IMR-90 (cell line): ENCODE measurements around the gene DISC1. TPM values are rescaled to one million over a fixed set of nuclear protein-coding genes. Genes with fewer than 3 reads are reported as not detected.

Experiments
- ATAC-seq: fragments of 200-7000 bp; cut with Tn5 transposase; 2 replicates; pipeline ENCODE4 v1.9.1; 2020; ENCODE audit warnings: low read depth, mild to moderate bottlenecking, moderate library complexity
- BruUV-seq: library from RNA; stranded (reverse); fragments of 400-500 nt; replicated peaks from 2 replicates; lab custom pipeline; 2021; lab: Mats Ljungman, UMichigan
- CTCF ChIA-PET: fragments of 300-600 bp; formaldehyde crosslinking; extraction: SDS; loops from one replicate; lab custom pipeline; 2021; ENCODE audit warnings: antibody characterized with exemption; lab: Yijun Ruan, JAX
- POLR2A ChIA-PET: fragments of 300-600 bp; sonication (Branson Sonifier 250); formaldehyde crosslinking; loops from one replicate; lab custom pipeline; 2022; ENCODE audit warnings: antibody characterized with exemption; ENCODE audit not compliant: unreplicated experiment; lab: Charles Lee
- DNase-seq: peaks from one replicate; pipeline ENCODE4 v3.0.0; 2013
- H2AFZ ChIP-seq: replicated peaks from 2 replicates; pipeline ENCODE3; 2013; ENCODE audit warnings: low read length, mild to moderate bottlenecking; ENCODE audit not compliant: poor library complexity
- H2AK5ac ChIP-seq: 2 replicates; pipeline ENCODE4 v1.6.1; 2013; ENCODE audit warnings: low read depth, low read length, inconsistent platforms
- H2AK9ac ChIP-seq: replicated peaks from 2 replicates; pipeline ENCODE3; 2013; ENCODE audit warnings: mild to moderate bottlenecking, low read depth, low read length, moderate library complexity; ENCODE audit not compliant: poor library complexity
- H2BK120ac ChIP-seq: 2 replicates; pipeline ENCODE4 v1.6.1; 2013; ENCODE audit warnings: low read depth, low read length, inconsistent platforms
- H2BK15ac ChIP-seq: 3 replicates; pipeline ENCODE4 v1.6.1; 2013; ENCODE audit warnings: low read depth, low read length, inconsistent platforms
- H2BK20ac ChIP-seq: 2 replicates; pipeline ENCODE4 v1.6.1; 2013; ENCODE audit warnings: low read depth, mild to moderate bottlenecking, inconsistent platforms, low read length, moderate library complexity
- H2BK5ac ChIP-seq: 2 replicates; pipeline ENCODE4 v1.6.1; 2013; ENCODE audit warnings: mild to moderate bottlenecking, low read depth, low read length, inconsistent platforms; ENCODE audit not compliant: poor library complexity, severe bottlenecking
- H3K14ac ChIP-seq: replicated peaks from 2 replicates; pipeline ENCODE4 v1.6.1; 2013; ENCODE audit warnings: low read depth, low read length, inconsistent platforms
- H3K18ac ChIP-seq: 2 replicates; pipeline ENCODE4 v1.6.1; 2013; ENCODE audit warnings: low read depth, low read length, control low read depth
- H3K23ac ChIP-seq: 2 replicates; pipeline ENCODE4 v1.6.1; 2013; ENCODE audit warnings: low read depth, low read length, inconsistent platforms
- H3K27ac ChIP-seq: 2 replicates; pipeline ENCODE4 v1.5.1; 2013; ENCODE audit warnings: mild to moderate bottlenecking, control low read depth, low read length; ENCODE audit not compliant: insufficient read depth
- H3K27me3 ChIP-seq: 2 replicates; pipeline ENCODE4 v1.6.1; 2013; ENCODE audit warnings: low read length; ENCODE audit not compliant: control insufficient read depth, insufficient read depth
- H3K36me3 ChIP-seq: 2 replicates; pipeline ENCODE4 v1.6.1; 2013; ENCODE audit warnings: low read length, mixed read lengths; ENCODE audit not compliant: control insufficient read depth, insufficient read depth
- H3K4ac ChIP-seq: 2 replicates; pipeline ENCODE4 v1.6.1; 2013; ENCODE audit warnings: low read depth, low read length, inconsistent platforms
- H3K4me1 ChIP-seq: 2 replicates; pipeline ENCODE4 v1.6.1; 2013; ENCODE audit warnings: low read length, mixed read lengths; ENCODE audit not compliant: control insufficient read depth, insufficient read depth
- H3K4me2 ChIP-seq: 2 replicates; pipeline ENCODE4 v1.6.1; 2013; ENCODE audit warnings: low read depth, mild to moderate bottlenecking, control low read depth, low read length, moderate library complexity
- H3K4me3 ChIP-seq: 2 replicates; pipeline ENCODE4 v1.5.1; 2013; ENCODE audit warnings: low read depth, mild to moderate bottlenecking, control low read depth, low read length, moderate library complexity; ENCODE audit not compliant: insufficient read depth
- H3K56ac ChIP-seq: 2 replicates; pipeline ENCODE4 v1.6.1; 2013; ENCODE audit warnings: low read length, inconsistent platforms; ENCODE audit not compliant: insufficient read depth; ENCODE audit errors: extremely low read depth
- H3K79me1 ChIP-seq, 2 experiments: 2 replicates each; pipeline ENCODE4 v1.6.1; 2013; ENCODE audit warnings: low read length in 2 of 2, inconsistent platforms in 1 of 2, low read depth in 1 of 2
- H3K9ac ChIP-seq: 2 replicates; pipeline ENCODE4 v1.6.1; 2013; ENCODE audit warnings: low read depth, low read length, control low read depth
- H3K9me1 ChIP-seq: 2 replicates; pipeline ENCODE4 v1.6.1; 2013; ENCODE audit warnings: low read length, inconsistent platforms; ENCODE audit not compliant: insufficient read depth
- H3K9me3 ChIP-seq: 2 replicates; pipeline ENCODE4 v1.6.1; 2013; ENCODE audit warnings: low read length; ENCODE audit not compliant: control insufficient read depth, insufficient read depth
- H4K20me1 ChIP-seq: 2 replicates; pipeline ENCODE4 v1.6.1; 2013; ENCODE audit warnings: low read length, inconsistent platforms; ENCODE audit not compliant: insufficient read depth
- H4K5ac ChIP-seq: 2 replicates; pipeline ENCODE4 v1.6.1; 2013; ENCODE audit warnings: mild to moderate bottlenecking, low read depth, low read length, control low read depth
- H4K8ac ChIP-seq, 2 experiments: 2 replicates each; pipeline ENCODE4 v1.6.1; 2013; ENCODE audit warnings: low read depth in 2 of 2, low read length in 2 of 2, control low read depth in 1 of 2, inconsistent platforms in 1 of 2
- H4K91ac ChIP-seq: 2 replicates; pipeline ENCODE4 v1.6.1; 2013; ENCODE audit warnings: low read depth, low read length, inconsistent platforms; ENCODE audit not compliant: insufficient read depth
- BHLHE40 ChIP-seq: fragments of 150-350 bp; IDR thresholded peaks from 2 replicates; pipeline ENCODE4 v1.6.1; 2016; ENCODE audit warnings: mild to moderate bottlenecking, low read depth, low read length
- CHD1 ChIP-seq: IDR thresholded peaks from 2 replicates; pipeline ENCODE4 v1.6.1; 2012; ENCODE audit warnings: low read depth, low read length, improper control_type of control experiment
- FOS ChIP-seq: fragments of 150-350 bp; IDR thresholded peaks from 2 replicates; pipeline ENCODE4 v1.6.1; 2016; ENCODE audit warnings: low read depth, low read length
- MAZ ChIP-seq: IDR thresholded peaks from 2 replicates; pipeline ENCODE4 v1.6.1; 2012; ENCODE audit warnings: low read depth, mild to moderate bottlenecking, low read length, improper control_type of control experiment, moderate library complexity, borderline replicate concordance
- MXI1 ChIP-seq: IDR thresholded peaks from 2 replicates; pipeline ENCODE4 v1.6.1; 2012; ENCODE audit warnings: low read depth, mild to moderate bottlenecking, low read length, moderate library complexity, borderline replicate concordance
- RAD21 ChIP-seq: IDR thresholded peaks from 2 replicates; pipeline ENCODE4 v1.6.1; 2012; ENCODE audit warnings: low read length, improper control_type of control experiment
- RCOR1 ChIP-seq: IDR thresholded peaks from 2 replicates; pipeline ENCODE4 v1.6.1; 2012; ENCODE audit warnings: mild to moderate bottlenecking, low read length, improper control_type of control experiment; ENCODE audit not compliant: insufficient replicate concordance
- SMC3 ChIP-seq: fragments of 150-350 bp; IDR thresholded peaks from 2 replicates; pipeline ENCODE4 v1.6.1; 2016; ENCODE audit warnings: low read depth, mild to moderate bottlenecking, antibody characterized with exemption, low read length, moderate library complexity
- WGBS, 2 experiments: methylation state at CpG; one replicate each; pipeline versions ENCODE4 v1.1.5 to v1.1.7; 2013; ENCODE audit warnings: missing lambda C conversion rate in 2 of 2; ENCODE audit not compliant: insufficient read length in 1 of 2; ENCODE audit errors: extremely low coverage in 2 of 2; 5-methylcytosine and 5-hydroxymethylcytosine counted together
- dilution Hi-C: fragments of 300-500 bp; cut with HindIII; formaldehyde crosslinking; loops from one replicate; pipeline ENCODE4 v1.14.3; 2018; ENCODE audit warnings: low sequenced_read_pairs; ENCODE audit not compliant: unreplicated experiment
- in situ Hi-C: fragments of 300-500 bp; cut with MboI; formaldehyde crosslinking; loops from 3 replicates; pipeline ENCODE4 v1.14.3; 2019; ENCODE audit warnings: low sequenced_read_pairs, inconsistent platforms, mixed read lengths
- intact Hi-C: fragments of 100-400 bp; cut with micrococcal nuclease; formaldehyde crosslinking; loops from 2 replicates; pipeline ENCODE4 v1.10.0; 2022
- polyA plus RNA-seq, 3 experiments: library from polyadenylated mRNA; depleted of rRNA; stranded (reverse); fragments of >200 nt; gene quantifications; 2 replicates each; pipeline ENCODE4 v1.2.3, GENCODE V29; 2012; ENCODE audit warnings: low replicate concordance in 1 of 3
- total RNA-seq: library from RNA; depleted of rRNA; stranded (reverse); fragments of >200 nt; gene quantifications from 2 replicates; pipeline ENCODE4 v1.2.3, GENCODE V29; 2012
- TF ChIP-seq, protein P1 (sequence below): fragments of 150-350 bp; IDR thresholded peaks from 2 replicates; pipeline ENCODE4 v1.6.1; 2017; ENCODE audit warnings: mild to moderate bottlenecking, antibody characterized with exemption, low read length, low read depth
- TF ChIP-seq, protein P2 (sequence below): fragments of 150-350 bp; IDR thresholded peaks from 2 replicates; pipeline ENCODE4 v1.6.1; 2016; ENCODE audit warnings: low read depth, mild to moderate bottlenecking, low read length, moderate library complexity, borderline replicate concordance

DISC1 gene
- total and polyA plus RNA-seq, 2 of the 4 experiments (the other 2 are of a cell fraction), result 2.2 to 7.0 TPM

DNA sequence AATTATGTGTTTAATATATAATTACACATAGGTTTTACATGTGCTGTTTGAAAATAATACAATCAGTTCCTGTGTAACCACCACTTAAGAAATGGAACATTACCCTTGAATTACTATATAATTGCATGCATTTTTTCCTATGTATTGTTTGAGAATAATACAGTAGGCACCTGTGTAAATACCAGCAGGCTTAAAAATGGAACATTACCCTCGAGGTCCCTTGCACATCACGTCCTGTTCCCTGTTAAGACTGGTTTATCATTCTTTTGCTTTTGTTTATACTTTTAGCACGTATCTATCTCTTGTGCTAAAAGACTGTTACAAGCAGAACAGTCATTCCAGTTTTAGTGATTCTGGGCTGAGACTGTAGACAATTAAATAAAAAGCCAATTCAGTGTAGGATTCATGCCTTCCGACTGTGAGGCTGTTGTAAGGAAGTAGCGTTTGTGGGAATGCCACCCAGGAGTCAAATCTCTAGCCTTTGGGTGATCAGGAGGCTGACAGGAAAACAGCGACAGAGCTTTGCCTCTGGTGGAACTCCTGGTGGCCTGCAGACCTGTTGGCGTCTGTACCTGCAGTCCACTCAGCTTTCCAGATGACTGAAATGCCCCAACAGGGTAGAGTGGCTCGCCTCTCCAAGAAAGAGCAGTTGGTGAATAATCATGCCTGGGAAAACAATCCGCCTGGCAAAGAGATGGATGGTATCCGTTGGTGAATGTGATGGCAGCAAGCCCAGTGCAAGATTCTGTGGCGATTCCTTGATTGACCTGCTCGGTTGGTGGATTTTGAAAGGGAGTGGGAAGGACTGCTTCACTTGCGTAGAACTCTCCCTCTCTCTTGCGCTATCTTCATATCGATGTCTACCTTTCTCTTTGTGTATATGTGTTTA lies 58.0 kb downstream of the DISC1 start:
- H3K4me2 ChIP-seq, result peak overlapping the region; percentile 36
- no peak overlapping the region for H3K4me3 ChIP-seq
- H4K5ac ChIP-seq, result no peak overlapping the region; the same call in 1 of the 2 replicates
- H3K27ac ChIP-seq, result no peak overlapping the region; the same call in 1 of the 2 replicates
- 80% methylated on average over 1 of the region's 15 CpGs; no CpG with 5 or more reads in 1 of the 2 experiments for WGBS, 2 experiments
- H3K27me3 ChIP-seq, result no peaks in the 10 kb centered on the region
- H2AK9ac ChIP-seq, result no peak overlapping the region
- no peak overlapping the region; a peak in 1 of 4 replicates for H4K8ac ChIP-seq
- H2BK5ac ChIP-seq, result no peak overlapping the region
- H3K14ac ChIP-seq, result no peak overlapping the region
- peaks cover 0 to 7% of the 10 kb centered on the region in 2 experiments; a peak in 1 of 4 replicates for H3K79me1 ChIP-seq
- BruUV-seq, result no TSS peak
- peak overlapping the region; percentile 15; the same call in 1 of the 2 replicates for H3K18ac ChIP-seq
- H3K4ac ChIP-seq, result no peak overlapping the region; the same call in 1 of the 2 replicates
- H4K20me1 ChIP-seq, result no peaks in the 10 kb centered on the region
- in situ Hi-C loops (no loop called here), dilution Hi-C loops (no loop called here), intact Hi-C loops (no loop called here)
- H3K36me3 ChIP-seq, result no peaks in the 10 kb centered on the region
- ATAC-seq, result peak; percentile 42
- no peak overlapping the region for H3K23ac ChIP-seq
- H3K9me3 ChIP-seq, result peaks cover 2% of the 10 kb centered on the region; the same call in 1 of the 2 replicates
- peaks cover 6% of the 10 kb centered on the region; the same call in 1 of the 2 replicates for H3K4me1 ChIP-seq
- no peak overlapping the region for H2BK20ac ChIP-seq
- DNase-seq, result peak; percentile 22
- TF ChIP-seq FOS (no peak), MXI1 (no peak), RAD21 (no peak), BHLHE40 (no peak), RCOR1 (no peak), SMC3 (no peak), CHD1 (no peak), MAZ (no peak)
- TF ChIP-seq, protein P1, sequence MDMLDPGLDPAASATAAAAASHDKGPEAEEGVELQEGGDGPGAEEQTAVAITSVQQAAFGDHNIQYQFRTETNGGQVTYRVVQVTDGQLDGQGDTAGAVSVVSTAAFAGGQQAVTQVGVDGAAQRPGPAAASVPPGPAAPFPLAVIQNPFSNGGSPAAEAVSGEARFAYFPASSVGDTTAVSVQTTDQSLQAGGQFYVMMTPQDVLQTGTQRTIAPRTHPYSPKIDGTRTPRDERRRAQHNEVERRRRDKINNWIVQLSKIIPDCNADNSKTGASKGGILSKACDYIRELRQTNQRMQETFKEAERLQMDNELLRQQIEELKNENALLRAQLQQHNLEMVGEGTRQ, result no peak
- TF ChIP-seq, protein P2, sequence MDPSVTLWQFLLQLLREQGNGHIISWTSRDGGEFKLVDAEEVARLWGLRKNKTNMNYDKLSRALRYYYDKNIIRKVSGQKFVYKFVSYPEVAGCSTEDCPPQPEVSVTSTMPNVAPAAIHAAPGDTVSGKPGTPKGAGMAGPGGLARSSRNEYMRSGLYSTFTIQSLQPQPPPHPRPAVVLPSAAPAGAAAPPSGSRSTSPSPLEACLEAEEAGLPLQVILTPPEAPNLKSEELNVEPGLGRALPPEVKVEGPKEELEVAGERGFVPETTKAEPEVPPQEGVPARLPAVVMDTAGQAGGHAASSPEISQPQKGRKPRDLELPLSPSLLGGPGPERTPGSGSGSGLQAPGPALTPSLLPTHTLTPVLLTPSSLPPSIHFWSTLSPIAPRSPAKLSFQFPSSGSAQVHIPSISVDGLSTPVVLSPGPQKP, result no peak
- no peak overlapping the region for H3K56ac ChIP-seq
- no peak overlapping the region for H2BK15ac ChIP-seq
- peak overlapping the region; percentile 24; the same call in 1 of the 2 replicates for H2AK5ac ChIP-seq
- no peaks in the 10 kb centered on the region for H3K9me1 ChIP-seq
- H3K9ac ChIP-seq, result no peak overlapping the region
- POLR2A ChIA-PET, result interaction anchor here (0.5 kb wide), 1 partner anchor 19 kb away, joined by 3 read pairs; no protein-coding TSS in a partner anchor
- CTCF ChIA-PET, result no interaction called here
- H2BK120ac ChIP-seq, result no peak overlapping the region
- H4K91ac ChIP-seq, result no peak overlapping the region
- no peak overlapping the region for H2AFZ ChIP-seq
